ENCODE results near the gene DELE1. TPM values are rescaled to one million over a fixed set of nuclear protein-coding genes. Genes with fewer than 3 reads are reported as not detected.

DELE1 gene
- total and polyA plus RNA-seq, 2 donors (not counting 3 experiments of a cell fraction or from before 2014, with no cell fraction given), result 105 to 121 TPM

GRCh38 chr5:141908796-141909195, 14.9 kb upstream of the DELE1 start:
- no peak overlapping the region for H3K27ac ChIP-seq (ENCODE audit: insufficient read depth, low read depth, low read length)
- CTCF ChIA-PET, result no interaction called here

More at GRCh38 chr5:141908796-141909195, 14.9 kb upstream of the DELE1 start:
- no peaks in the 10 kb centered on the region for H3K9me3 ChIP-seq (replicated peaks; ENCODE audit: control insufficient read depth, insufficient read depth, low read length)
- no peaks in the 10 kb centered on the region for H4K20me1 ChIP-seq (replicated peaks; ENCODE audit: control insufficient read depth, extremely low read depth, insufficient read depth, low read length)
- no peak overlapping the region for H3K4me3 ChIP-seq (replicated peaks in 1 of 3; ENCODE audit: insufficient read depth in 1 of 3, low read depth in 1 of 3, low read length in 3 of 3)
- H2AFZ ChIP-seq (ENCODE audit: low read depth, low read length), result no peak overlapping the region
- no peak overlapping the region for H3K4me2 ChIP-seq (ENCODE audit: insufficient read depth, low read length)
- H3K9me1 ChIP-seq (replicated peaks; ENCODE audit: control insufficient read depth, extremely low read depth, insufficient read depth, low read length), result no peaks in the 10 kb centered on the region
- peaks cover 9 to 11% of the 10 kb centered on the region in 2 experiments for H3K27me3 ChIP-seq (ENCODE audit: control insufficient read depth in 2 of 2, insufficient read depth in 2 of 2, low read length in 2 of 2)
- no TSS peak for BruUV-seq (replicated peaks)
- FAIRE-seq (no peak), DNase-seq (ENCODE audit: low read depth, low spot score) (no peak)
- POLR2A ChIA-PET, result no interaction called here
- intact Hi-C loops (cut with micrococcal nuclease), result no loop called here
- peaks cover under 1% of the 10 kb centered on the region for H3K4me1 ChIP-seq (ENCODE audit: control insufficient read depth, extremely low read depth, insufficient read depth, low read length)
- no peak overlapping the region for H3K9ac ChIP-seq (replicated peaks; ENCODE audit: extremely low read depth, insufficient read depth, low read length)
- dilution Hi-C loops (cut with MboI; ENCODE audit: extremely low pct_ligation_motif_present, low sequenced_read_pairs), result no loop called here
- H3K79me2 ChIP-seq (ENCODE audit: control insufficient read depth, insufficient read depth, low read length), result no peaks in the 10 kb centered on the region
- no peaks in the 10 kb centered on the region for H3K36me3 ChIP-seq (ENCODE audit: control insufficient read depth in 2 of 2, extremely low read depth in 1 of 2, insufficient read depth in 2 of 2, low read length in 2 of 2)
- TF ChIP-seq POLR2A (IDR thresholded peaks at IDR 0.05; ENCODE audit: low read depth, low read length) (no peak), MAX (IDR thresholded peaks at IDR 0.05; ENCODE audit: insufficient read depth, insufficient read length) (no peak), GATA2 (IDR thresholded peaks at IDR 0.05; ENCODE audit: insufficient read depth, insufficient read length, low read depth, low read length) (no peak), POLR2AphosphoS5 (IDR thresholded peaks at IDR 0.05; ENCODE audit: insufficient read depth, low read depth, low read length) (no peak), JUN (IDR thresholded peaks at IDR 0.05; ENCODE audit: borderline replicate concordance, insufficient read depth, insufficient read length, low read depth) (no peak), FOS (IDR thresholded peaks at IDR 0.05; ENCODE audit: borderline replicate concordance, insufficient read depth, low read length) (no peak), EZH2 (IDR thresholded peaks at IDR 0.05; ENCODE audit: borderline replicate concordance, low read depth, low read length, severe bottlenecking) (no peak), CTCF (IDR thresholded peaks at IDR 0.05; ENCODE audit: extremely low read depth in 1 of 2, insufficient read depth in 1 of 2, low read depth in 1 of 2, low read length in 2 of 2) (no peak), MYC (IDR thresholded peaks at IDR 0.05; ENCODE audit: low read depth, low read length) (no peak)

Data from endothelial cell of umbilical vein (primary cell).